GM23248 (cell line): ENCODE results near the gene CHM. TPM values are rescaled to one million over a fixed set of nuclear protein-coding genes. Genes with fewer than 3 reads are reported as not detected.
A peak's percentile ranks its signal among the peaks of the same experiment; 100 is the strongest.

Experiments used
- DNase-seq: peaks from one replicate; pipeline ENCODE4 v3.0.0-alpha.2; 2015
- H2AFZ ChIP-seq: fragments of 200-600 bp; sonication (generic); 2 replicates; pipeline ENCODE4 v1.6.1; 2016; ENCODE audit warnings: antibody characterized with exemption
- H3F3A ChIP-seq: fragments of 200-600 bp; sonication (generic); 2 replicates; pipeline ENCODE4 v1.6.1; 2016; ENCODE audit warnings: mild to moderate bottlenecking, antibody characterized with exemption, mixed run types; ENCODE audit not compliant: insufficient read depth
- H3K27ac ChIP-seq: fragments of 200-600 bp; sonication (generic); 2 replicates; pipeline ENCODE4 v1.5.1; 2016; ENCODE audit warnings: mild to moderate bottlenecking
- H3K27me3 ChIP-seq: fragments of 200-600 bp; sonication (generic); replicated peaks from 2 replicates; pipeline ENCODE4 v1.6.1; 2016; ENCODE audit warnings: mild to moderate bottlenecking; ENCODE audit not compliant: insufficient read depth
- H3K36me3 ChIP-seq: fragments of 200-600 bp; sonication (generic); 2 replicates; pipeline ENCODE4 v1.6.1; 2016; ENCODE audit warnings: low read depth, mild to moderate bottlenecking
- H3K4me1 ChIP-seq: fragments of 200-600 bp; sonication (generic); 2 replicates; pipeline ENCODE4 v1.6.1; 2016; ENCODE audit warnings: mild to moderate bottlenecking; ENCODE audit not compliant: insufficient read depth
- H3K4me2 ChIP-seq: fragments of 200-600 bp; sonication (generic); one replicate; pipeline ENCODE4 v1.6.1; 2016; ENCODE audit warnings: mild to moderate bottlenecking; ENCODE audit not compliant: unreplicated experiment
- H3K4me3 ChIP-seq: fragments of 200-600 bp; sonication (generic); 2 replicates; pipeline ENCODE4 v1.5.1; 2016; ENCODE audit warnings: mild to moderate bottlenecking
- H3K79me2 ChIP-seq: fragments of 200-600 bp; sonication (generic); 2 replicates; pipeline ENCODE4 v1.6.1; 2016; ENCODE audit warnings: mild to moderate bottlenecking; ENCODE audit not compliant: insufficient read depth
- H3K9ac ChIP-seq: fragments of 200-600 bp; sonication (generic); 2 replicates; pipeline ENCODE4 v1.6.1; 2016; ENCODE audit warnings: mild to moderate bottlenecking
- H3K9me2 ChIP-seq: fragments of 200-600 bp; sonication (generic); 2 replicates; pipeline ENCODE4 v1.6.1; 2016; ENCODE audit warnings: mixed run types, mild to moderate bottlenecking, moderate library complexity; ENCODE audit not compliant: insufficient read depth
- H3K9me3 ChIP-seq: fragments of 200-600 bp; sonication (generic); one replicate; pipeline ENCODE4 v1.6.1; 2017; ENCODE audit warnings: low read depth
- H4K20me1 ChIP-seq: fragments of 200-600 bp; sonication (generic); 2 replicates; pipeline ENCODE4 v1.6.0; 2016; ENCODE audit not compliant: insufficient read depth
- EZH2 ChIP-seq: fragments of 200-600 bp; sonication (generic); IDR thresholded peaks from 2 replicates; pipeline ENCODE4 v1.6.1; 2018; ENCODE audit warnings: antibody characterized with exemption, mild to moderate bottlenecking; ENCODE audit not compliant: insufficient read depth, poor library complexity, severe bottlenecking
- EZH2phosphoT487 ChIP-seq: fragments of 200-600 bp; sonication (generic); IDR thresholded peaks from 2 replicates; pipeline ENCODE4 v1.6.1; 2018; ENCODE audit warnings: antibody characterized with exemption, moderate library complexity, mild to moderate bottlenecking, low read depth; ENCODE audit not compliant: insufficient read depth
- WGBS, 2 experiments: methylation state at CpG; one replicate each; pipeline ENCODE4 v1.1.6; 2015 to 2017; ENCODE audit warnings: low lambda C conversion rate in 2 of 2, low coverage in 1 of 2; ENCODE audit errors: missing lambda C conversion rate in 2 of 2; 5-methylcytosine and 5-hydroxymethylcytosine counted together
- in situ Hi-C: fragments of 300-500 bp; cut with MboI; formaldehyde crosslinking; loops from 2 replicates; pipeline ENCODE4 v1.15.0; 2020
- polyA plus RNA-seq: library from polyadenylated mRNA; unstranded; fragments of >200 nt; fragmentation: Nextera tagmentation; extraction: Ambion mirVana; gene quantifications from 2 replicates; pipeline ENCODE4 v1.2.1, GENCODE V29; 2016
- total RNA-seq: library from RNA; depleted of rRNA; stranded (reverse); fragments of >200 nt; shearing (Covaris generic); gene quantifications from 2 replicates; pipeline ENCODE4 v1.2.3, GENCODE V29; 2014

CHM gene
- total and polyA plus RNA-seq, 2 experiments from 2014 or later, result 15.2 to 19.8 TPM

DNA sequence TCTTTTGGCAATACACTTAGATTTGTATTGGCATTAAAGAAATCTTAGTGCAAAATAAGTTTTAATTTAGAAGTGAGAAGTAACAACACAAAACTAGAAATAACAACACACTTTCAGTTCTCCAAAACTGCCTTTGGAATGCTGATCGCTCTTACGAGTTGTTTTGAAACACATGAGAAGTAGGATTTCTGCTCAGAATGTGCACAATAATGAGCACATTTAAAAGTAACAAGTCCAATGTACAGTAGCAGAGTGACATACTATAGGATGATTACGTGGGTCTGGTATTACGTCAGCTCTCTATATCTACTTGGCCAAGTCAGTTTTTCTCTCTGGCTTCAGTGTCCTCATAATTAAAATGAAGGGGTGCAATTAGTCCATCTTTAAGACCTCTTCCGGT lies 164.8 kb downstream of the CHM start:
- Histone ChIP-seq H3K36me3 (no peaks in the 10 kb centered on the region), H4K20me1 (no peaks in the 10 kb centered on the region), H3K79me2 (no peaks in the 10 kb centered on the region), H2AFZ (no peak overlapping the region), H3K4me1 (no peaks in the 10 kb centered on the region), H3K4me2 (no peak overlapping the region), H3K9me2 (no peaks in the 10 kb centered on the region), H3K9ac (no peak overlapping the region), H3F3A (no peaks in the 10 kb centered on the region), H3K9me3 (no peaks in the 10 kb centered on the region), H3K27ac (no peak overlapping the region), H3K27me3 (no peaks in the 10 kb centered on the region), H3K4me3 (no peak overlapping the region)
- WGBS, 2 experiments, result 55 to 56% methylated on average over 5 of the region's 5 CpGs
- no peak for DNase-seq
- in situ Hi-C loops, result no loop called here
- TF ChIP-seq EZH2 (no peak), EZH2phosphoT487 (no peak)

- in situ Hi-C loops, result no loop called here
- Histone ChIP-seq H3K9me2 (no peaks in the 10 kb centered on the region), H3K4me2 (no peak overlapping the region), H3K79me2 (no peaks in the 10 kb centered on the region), H3K4me1 (no peaks in the 10 kb centered on the region), H3K27me3 (no peaks in the 10 kb centered on the region), H3K9ac (no peak overlapping the region), H4K20me1 (no peaks in the 10 kb centered on the region), H2AFZ (no peak overlapping the region), H3K36me3 (0 out of 2 replicates have a peak, but pooled peaks cover 5% of the 10 kb centered on the region), H3K4me3 (no peak overlapping the region), H3K9me3 (no peaks in the 10 kb centered on the region), H3K27ac (no peak overlapping the region), H3F3A (no peaks in the 10 kb centered on the region)
- DNase-seq, result no peak
- 99 to 100% methylated on average over 3 of the region's 3 CpGs for WGBS, 2 experiments
- TF ChIP-seq EZH2phosphoT487, result no peak
- no peak for TF ChIP-seq EZH2
Observed at GRCh38 chrX:85870585-85870984, 176.8 kb downstream of the CHM start.

GRCh38 chrX:85865324-85865723 lies 182.0 kb downstream of the CHM start:
- Histone ChIP-seq H3K27ac (no peak overlapping the region), H3K9ac (no peak overlapping the region), H3K4me3 (no peak overlapping the region), H3K79me2 (no peaks in the 10 kb centered on the region), H3K36me3 (0 out of 2 replicates have a peak, but pooled peaks cover 3% of the 10 kb centered on the region), H3F3A (no peaks in the 10 kb centered on the region), H3K4me2 (no peak overlapping the region), H3K4me1 (no peaks in the 10 kb centered on the region), H2AFZ (no peak overlapping the region), H4K20me1 (no peaks in the 10 kb centered on the region), H3K9me2 (no peaks in the 10 kb centered on the region), H3K27me3 (no peaks in the 10 kb centered on the region), H3K9me3 (no peaks in the 10 kb centered on the region)
- DNase-seq, result no peak
- in situ Hi-C loops, result no loop called here
- TF ChIP-seq EZH2phosphoT487, result no peak

DNA sequence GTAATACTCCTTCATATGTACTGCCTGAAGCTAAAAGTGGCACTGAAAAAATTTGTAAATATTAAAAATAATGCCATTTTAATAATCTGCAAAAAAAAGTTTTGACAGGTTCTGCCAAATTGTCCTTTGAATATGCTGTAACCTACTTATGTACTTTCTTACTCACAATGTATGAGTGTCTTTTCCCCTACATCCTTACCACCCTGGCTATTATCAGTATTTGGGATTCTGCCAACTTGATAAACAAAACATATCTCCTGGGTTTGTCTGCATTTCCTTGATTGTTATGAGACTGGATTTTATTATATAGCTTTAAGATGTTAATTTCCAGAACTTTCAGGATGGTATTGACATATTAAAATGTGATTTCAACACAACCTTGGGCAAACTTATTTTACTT lies 187.9 kb downstream of the CHM start:
- no peak for TF ChIP-seq EZH2
- no peak for TF ChIP-seq EZH2phosphoT487
- no peaks in the 10 kb centered on the region for H3F3A ChIP-seq
- no peaks in the 10 kb centered on the region for H3K9me2 ChIP-seq
- in situ Hi-C loops, result no loop called here
- no peaks in the 10 kb centered on the region for H3K79me2 ChIP-seq
- no peaks in the 10 kb centered on the region for H3K4me1 ChIP-seq
- H3K27me3 ChIP-seq, result no peaks in the 10 kb centered on the region
- H3K4me3 ChIP-seq, result no peak overlapping the region
- no peaks in the 10 kb centered on the region for H4K20me1 ChIP-seq
- H3K9me3 ChIP-seq, result no peaks in the 10 kb centered on the region
- no peak overlapping the region for H3K4me2 ChIP-seq
- no peak for DNase-seq
- no peak overlapping the region for H2AFZ ChIP-seq
- no peak overlapping the region for H3K9ac ChIP-seq
- no peaks in the 10 kb centered on the region for H3K36me3 ChIP-seq
- no peak overlapping the region for H3K27ac ChIP-seq

DNA sequence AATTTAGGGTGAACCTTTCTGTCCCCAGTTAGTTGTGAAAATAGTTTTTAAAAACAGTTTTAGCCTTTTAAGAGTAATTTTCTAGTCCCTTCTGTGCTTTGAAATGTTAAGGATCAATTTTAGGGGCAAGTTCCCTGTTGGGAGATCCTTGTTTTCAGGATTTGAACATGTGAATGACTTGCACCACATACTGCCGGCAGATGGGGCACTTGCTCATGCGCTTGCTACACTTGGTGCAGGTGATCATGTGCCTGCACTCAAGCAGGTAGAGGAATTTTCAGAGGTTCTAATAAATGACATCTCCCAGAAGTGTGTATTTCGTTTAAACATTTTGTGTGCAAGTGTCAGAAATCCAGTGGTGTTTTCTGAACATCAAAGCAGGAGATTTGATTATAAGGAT lies 195.9 kb downstream of the CHM start:
- Histone ChIP-seq H3K9ac (no peak overlapping the region), H3K9me3 (no peaks in the 10 kb centered on the region), H3K27ac (no peak overlapping the region), H3K79me2 (no peaks in the 10 kb centered on the region), H2AFZ (no peak overlapping the region), H3K27me3 (no peaks in the 10 kb centered on the region), H3K4me1 (no peaks in the 10 kb centered on the region), H3K9me2 (no peaks in the 10 kb centered on the region), H3K36me3 (no peaks in the 10 kb centered on the region), H3F3A (no peaks in the 10 kb centered on the region), H3K4me3 (no peak overlapping the region), H4K20me1 (no peaks in the 10 kb centered on the region), H3K4me2 (no peak overlapping the region)
- peak; percentile 19 for DNase-seq
- TF ChIP-seq EZH2phosphoT487 (no peak), EZH2 (no peak)
- 0 to 5% methylated on average over 3 of the region's 3 CpGs for WGBS, 2 experiments
- in situ Hi-C loops, result no loop called here
